ENCODE data around the gene LBX2. TPM values are rescaled to one million over a fixed set of nuclear protein-coding genes. Genes with fewer than 3 reads are reported as not detected.

The LBX2 gene
- total and polyA plus RNA-seq, 4 donors, result 0.84 to 2.8 (median 2.5) TPM

DNA sequence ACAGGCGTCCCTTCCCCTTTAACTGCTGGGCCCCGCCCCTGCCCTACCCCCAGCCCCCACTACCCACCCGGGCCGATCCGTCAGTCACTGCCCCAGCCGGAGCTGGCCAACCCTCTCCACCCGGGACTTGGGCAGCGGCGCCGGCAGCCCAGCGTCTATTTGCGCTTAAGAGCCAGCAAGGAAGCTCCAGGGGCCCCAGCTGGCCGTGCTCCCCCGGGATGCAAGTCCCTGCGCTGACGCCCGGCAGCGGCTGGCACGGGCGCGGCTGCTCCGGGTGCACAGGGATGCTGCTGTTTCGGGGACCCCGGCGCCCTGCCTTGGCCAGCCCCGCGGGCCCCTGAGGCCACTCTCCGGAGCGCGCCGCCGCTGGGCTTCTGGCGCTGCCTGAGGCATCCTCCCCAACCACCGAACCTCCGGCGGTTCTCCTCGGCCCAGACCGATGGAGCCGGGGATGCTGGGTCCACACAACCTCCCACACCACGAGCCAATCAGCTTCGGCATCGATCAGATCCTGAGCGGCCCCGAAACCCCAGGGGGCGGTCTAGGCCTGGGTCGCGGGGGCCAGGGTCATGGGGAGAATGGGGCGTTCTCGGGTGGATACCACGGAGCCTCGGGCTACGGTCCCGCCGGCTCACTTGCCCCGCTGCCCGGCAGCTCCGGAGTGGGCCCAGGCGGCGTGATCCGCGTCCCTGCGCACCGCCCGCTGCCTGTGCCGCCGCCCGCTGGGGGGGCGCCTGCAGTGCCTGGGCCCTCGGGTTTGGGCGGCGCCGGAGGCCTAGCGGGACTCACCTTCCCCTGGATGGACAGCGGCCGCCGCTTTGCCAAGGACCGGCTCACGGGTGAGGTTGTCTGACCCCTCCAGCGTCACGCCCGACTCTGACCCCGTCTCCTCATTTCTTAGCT lies 15.2 kb upstream of the LBX2 start, which contains the start of gene TLX2:
Gene TLX2, plus strand, starts transcription at position 83 of the 903 bp plus-strand sequence. Its CDS starts 357 bp downstream, at position 440.
- 6% methylated on average over 82 of the region's 82 CpGs for WGBS
- no peak within 1 kb of the TSS for H3K9ac ChIP-seq (ENCODE audit: low read depth in 1 of 2, low read length in 2 of 2)
- TF ChIP-seq EGR1 (IDR thresholded peaks at IDR 0.05; ENCODE audit: low read depth in 2 of 2), result no peak
- no peak for TF ChIP-seq RAD21 (IDR thresholded peaks at IDR 0.05)
- TF ChIP-seq, protein P1, sequence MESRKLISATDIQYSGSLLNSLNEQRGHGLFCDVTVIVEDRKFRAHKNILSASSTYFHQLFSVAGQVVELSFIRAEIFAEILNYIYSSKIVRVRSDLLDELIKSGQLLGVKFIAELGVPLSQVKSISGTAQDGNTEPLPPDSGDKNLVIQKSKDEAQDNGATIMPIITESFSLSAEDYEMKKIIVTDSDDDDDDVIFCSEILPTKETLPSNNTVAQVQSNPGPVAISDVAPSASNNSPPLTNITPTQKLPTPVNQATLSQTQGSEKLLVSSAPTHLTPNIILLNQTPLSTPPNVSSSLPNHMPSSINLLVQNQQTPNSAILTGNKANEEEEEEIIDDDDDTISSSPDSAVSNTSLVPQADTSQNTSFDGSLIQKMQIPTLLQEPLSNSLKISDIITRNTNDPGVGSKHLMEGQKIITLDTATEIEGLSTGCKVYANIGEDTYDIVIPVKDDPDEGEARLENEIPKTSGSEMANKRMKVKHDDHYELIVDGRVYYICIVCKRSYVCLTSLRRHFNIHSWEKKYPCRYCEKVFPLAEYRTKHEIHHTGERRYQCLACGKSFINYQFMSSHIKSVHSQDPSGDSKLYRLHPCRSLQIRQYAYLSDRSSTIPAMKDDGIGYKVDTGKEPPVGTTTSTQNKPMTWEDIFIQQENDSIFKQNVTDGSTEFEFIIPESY (IDR thresholded peaks at IDR 0.05), result no peak
- TF ChIP-seq FOXA1 (IDR thresholded peaks at IDR 0.05), result no peak
- TF ChIP-seq, protein P2, sequence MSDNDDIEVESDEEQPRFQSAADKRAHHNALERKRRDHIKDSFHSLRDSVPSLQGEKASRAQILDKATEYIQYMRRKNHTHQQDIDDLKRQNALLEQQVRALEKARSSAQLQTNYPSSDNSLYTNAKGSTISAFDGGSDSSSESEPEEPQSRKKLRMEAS (IDR thresholded peaks at IDR 0.05), result no peak
- TF ChIP-seq, protein P3, sequence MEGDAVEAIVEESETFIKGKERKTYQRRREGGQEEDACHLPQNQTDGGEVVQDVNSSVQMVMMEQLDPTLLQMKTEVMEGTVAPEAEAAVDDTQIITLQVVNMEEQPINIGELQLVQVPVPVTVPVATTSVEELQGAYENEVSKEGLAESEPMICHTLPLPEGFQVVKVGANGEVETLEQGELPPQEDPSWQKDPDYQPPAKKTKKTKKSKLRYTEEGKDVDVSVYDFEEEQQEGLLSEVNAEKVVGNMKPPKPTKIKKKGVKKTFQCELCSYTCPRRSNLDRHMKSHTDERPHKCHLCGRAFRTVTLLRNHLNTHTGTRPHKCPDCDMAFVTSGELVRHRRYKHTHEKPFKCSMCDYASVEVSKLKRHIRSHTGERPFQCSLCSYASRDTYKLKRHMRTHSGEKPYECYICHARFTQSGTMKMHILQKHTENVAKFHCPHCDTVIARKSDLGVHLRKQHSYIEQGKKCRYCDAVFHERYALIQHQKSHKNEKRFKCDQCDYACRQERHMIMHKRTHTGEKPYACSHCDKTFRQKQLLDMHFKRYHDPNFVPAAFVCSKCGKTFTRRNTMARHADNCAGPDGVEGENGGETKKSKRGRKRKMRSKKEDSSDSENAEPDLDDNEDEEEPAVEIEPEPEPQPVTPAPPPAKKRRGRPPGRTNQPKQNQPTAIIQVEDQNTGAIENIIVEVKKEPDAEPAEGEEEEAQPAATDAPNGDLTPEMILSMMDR (IDR thresholded peaks at IDR 0.05; ENCODE audit: low read depth, low read length, missing input control), result no peak
- TF ChIP-seq YY1 (IDR thresholded peaks at IDR 0.05), result no peak
- TF ChIP-seq JUND (IDR thresholded peaks at IDR 0.05), result no peak
- TF ChIP-seq RXRA (IDR thresholded peaks at IDR 0.05), result no peak
- no peak for TF ChIP-seq NR2F2 (IDR thresholded peaks at IDR 0.05)
- no peak for TF ChIP-seq TAF1 (conservative IDR thresholded peaks at IDR 0.05)
- TF ChIP-seq SP1 (IDR thresholded peaks at IDR 0.05), result no peak
- TF ChIP-seq, protein P4, sequence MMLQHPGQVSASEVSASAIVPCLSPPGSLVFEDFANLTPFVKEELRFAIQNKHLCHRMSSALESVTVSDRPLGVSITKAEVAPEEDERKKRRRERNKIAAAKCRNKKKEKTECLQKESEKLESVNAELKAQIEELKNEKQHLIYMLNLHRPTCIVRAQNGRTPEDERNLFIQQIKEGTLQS (IDR thresholded peaks at IDR 0.05), result no peak
- no peak for TF ChIP-seq HNF4G (IDR thresholded peaks at IDR 0.05)
- no peak for TF ChIP-seq GABPA (IDR thresholded peaks at IDR 0.05 in 1 of 2, conservative IDR thresholded peaks at IDR 0.05 in 1 of 2)
- H3K36me3 ChIP-seq (ENCODE audit: control insufficient read depth in 4 of 4, insufficient read depth in 3 of 4, low read depth in 1 of 4, low read length in 3 of 4), result no peaks in the 10 kb centered on the region
- H3K27ac ChIP-seq (ENCODE audit: low read depth in 1 of 2, low read length in 2 of 2), result no peak within 1 kb of the TSS
- H3K4me3 ChIP-seq (ENCODE audit: low read depth in 1 of 3, low read length in 3 of 3), result peak within 1 kb of the TSS in 1 of 3 donors; percentile 22
- peaks cover 9 to 19% (median 13%) of the 10 kb centered on the region in 4 donors for H3K4me1 ChIP-seq (ENCODE audit: control insufficient read depth in 4 of 4, insufficient read depth in 4 of 4, low read length in 3 of 4)
- no peaks in the 10 kb centered on the region for H3K9me3 ChIP-seq (ENCODE audit: control insufficient read depth in 4 of 4, low read length in 3 of 4)
- no peak for DNase-seq (ENCODE audit: low spot score)
- peaks cover 11 to 31% (median 13%) of the 10 kb centered on the region in 4 donors for H3K27me3 ChIP-seq (ENCODE audit: control insufficient read depth in 4 of 4, insufficient read depth in 4 of 4, low read length in 3 of 4)

DNA sequence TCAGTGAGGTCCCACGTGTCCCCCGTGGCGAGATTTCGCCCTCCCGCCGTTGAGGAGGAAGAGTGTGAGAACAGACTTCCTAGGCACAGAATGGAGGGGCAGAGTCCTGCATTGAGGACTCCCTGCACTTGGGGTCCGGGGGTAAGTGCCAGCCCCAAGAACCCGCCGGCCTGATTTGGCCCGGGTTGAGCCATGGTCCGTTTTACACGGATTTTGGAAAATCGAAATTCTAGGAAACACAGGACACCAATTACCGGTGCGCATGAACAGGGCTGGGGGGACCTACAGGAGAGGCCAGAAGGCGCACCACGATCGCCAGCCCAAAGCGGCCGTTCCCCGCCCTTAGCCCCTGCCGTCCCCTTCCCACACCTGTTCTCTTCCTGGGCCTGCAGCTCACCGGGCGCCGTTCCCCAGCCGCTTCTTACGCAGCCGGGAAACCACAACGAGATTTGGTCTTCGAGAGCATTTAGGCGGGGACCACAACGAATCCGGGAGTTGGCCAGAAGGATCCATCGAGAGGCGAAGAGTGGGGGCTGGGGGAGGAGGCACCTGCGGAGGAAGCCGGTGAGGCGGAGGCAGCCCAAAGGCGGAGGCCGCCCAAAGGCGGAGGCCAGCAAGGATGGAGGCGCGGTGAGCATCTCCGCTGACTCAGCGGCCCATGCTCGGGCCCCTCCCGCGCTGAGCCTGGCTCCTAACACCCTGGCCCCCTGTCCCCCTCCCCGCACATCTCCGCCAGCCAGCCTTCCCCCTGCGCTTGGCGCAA lies 14.4 kb upstream of the LBX2 start:
- TF ChIP-seq FOXA1 (IDR thresholded peaks at IDR 0.05), result no peak
- TF ChIP-seq, protein P4 (IDR thresholded peaks at IDR 0.05), result no peak
- TF ChIP-seq, protein P2 (IDR thresholded peaks at IDR 0.05), result no peak
- TF ChIP-seq, protein P3 (IDR thresholded peaks at IDR 0.05; ENCODE audit: low read depth, low read length, missing input control), result no peak
- TF ChIP-seq RAD21 (IDR thresholded peaks at IDR 0.05), result no peak
- Histone ChIP-seq H3K9me3 (ENCODE audit: control insufficient read depth in 4 of 4, low read length in 3 of 4) (no peaks in the 10 kb centered on the region), H3K27me3 (ENCODE audit: control insufficient read depth in 4 of 4, insufficient read depth in 4 of 4, low read length in 3 of 4) (peaks cover 11 to 31% (median 13%) of the 10 kb centered on the region in 4 donors), H3K27ac (ENCODE audit: low read depth in 1 of 2, low read length in 2 of 2) (no peak overlapping the region), H3K36me3 (ENCODE audit: control insufficient read depth in 4 of 4, insufficient read depth in 3 of 4, low read depth in 1 of 4, low read length in 3 of 4) (no peaks in the 10 kb centered on the region), H3K4me3 (ENCODE audit: low read depth in 1 of 3, low read length in 3 of 3) (no peak overlapping the region), H3K9ac (ENCODE audit: low read depth in 1 of 2, low read length in 2 of 2) (no peak overlapping the region), H3K4me1 (ENCODE audit: control insufficient read depth in 4 of 4, insufficient read depth in 4 of 4, low read length in 3 of 4) (peaks cover 9 to 19% (median 13%) of the 10 kb centered on the region in 4 donors)
- 7% methylated on average over 52 of the region's 52 CpGs for WGBS
- DNase-seq (ENCODE audit: low spot score), result no peak
